HCT116 (cell line): ENCODE results near the gene RIN3.

Experiments used
- CTCF ChIP-seq, 3 experiments: fragments of 200-600 bp in 1 of 3; sonication (generic) in 1 of 3; IDR thresholded peaks in 2 of 3; conservative IDR thresholded peaks in 1 of 3; 2 replicates each; pipeline ENCODE4 v1.5.1; 2012 to 2017; ENCODE audit warnings: low read depth in 2 of 3, low read length in 2 of 3, antibody characterized with exemption in 1 of 3, borderline replicate concordance in 1 of 3, control low read depth in 1 of 3, mild to moderate bottlenecking in 1 of 3, mixed read lengths in 1 of 3, mixed run types in 1 of 3, moderate library complexity in 1 of 3; ENCODE audit not compliant: insufficient read depth in 1 of 3
- EZH2 ChIP-seq: fragments of 200-600 bp; sonication (generic); IDR thresholded peaks from 2 replicates; pipeline ENCODE4 v1.6.1; 2017; ENCODE audit warnings: antibody characterized with exemption, mixed run types
- POLR2A ChIP-seq: IDR thresholded peaks from 2 replicates; pipeline ENCODE4 v1.7.0; 2011; ENCODE audit warnings: borderline replicate concordance; ENCODE audit not compliant: insufficient read depth, insufficient read length; ENCODE audit errors: extremely low read depth
- SIN3A ChIP-seq: IDR thresholded peaks from 2 replicates; pipeline ENCODE4 v1.6.1; 2012; ENCODE audit warnings: low read depth
- ZNF274 ChIP-seq: fragments of 200-500 bp; sonication (Bioruptor generic); IDR thresholded peaks from 2 replicates; pipeline ENCODE4 v1.6.1; 2014; ENCODE audit warnings: mild to moderate bottlenecking, low read depth, low read length, inconsistent platforms

- TF ChIP-seq SIN3A: no peak
- no peak for TF ChIP-seq POLR2A
- TF ChIP-seq ZNF274: no peak
- no peak for TF ChIP-seq CTCF (IDR thresholded peaks at IDR 0.05 in 2 of 3, conservative IDR thresholded peaks at IDR 0.05 in 1 of 3; ENCODE audit: borderline replicate concordance in 1 of 3, insufficient read depth in 1 of 3, low read depth in 2 of 3, low read length in 2 of 3)
- TF ChIP-seq EZH2: no peak
Measured at GRCh38 chr14:92491782-92492181, 21.8 kb upstream of the RIN3 start.
